HG03064 (cell line): ENCODE results near the gene ZNF236.
A peak's percentile ranks its signal among the peaks of the same experiment; 100 is the strongest.

Source experiments
- ATAC-seq: cut with Tn5 transposase; IDR thresholded peaks from one replicate; pipeline ENCODE4 v1.9.1; 2021; ENCODE audit warnings: low read depth; ENCODE audit not compliant: unreplicated experiment

Gene ZNF236

DNA sequence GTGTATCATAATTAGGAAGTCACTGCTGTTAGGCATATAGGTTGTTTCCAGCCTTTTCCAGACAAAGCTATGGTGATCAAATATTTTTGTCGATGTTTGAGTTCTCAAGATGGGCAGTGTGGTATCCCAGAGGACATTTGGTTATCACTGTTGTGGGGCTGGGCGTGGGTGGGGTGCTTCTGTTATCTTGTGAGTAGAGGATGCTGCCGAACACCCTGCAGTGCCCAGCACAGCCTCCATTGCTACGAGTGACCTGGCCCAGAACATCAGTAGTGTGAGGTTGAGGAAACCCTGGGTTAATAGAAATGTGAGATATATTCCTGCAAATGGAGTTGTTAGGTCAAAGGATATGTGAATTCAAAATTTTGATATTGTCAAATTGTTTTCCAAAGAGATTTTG, 33.2 kb downstream of the ZNF236 start:
- no peak for ATAC-seq

DNA sequence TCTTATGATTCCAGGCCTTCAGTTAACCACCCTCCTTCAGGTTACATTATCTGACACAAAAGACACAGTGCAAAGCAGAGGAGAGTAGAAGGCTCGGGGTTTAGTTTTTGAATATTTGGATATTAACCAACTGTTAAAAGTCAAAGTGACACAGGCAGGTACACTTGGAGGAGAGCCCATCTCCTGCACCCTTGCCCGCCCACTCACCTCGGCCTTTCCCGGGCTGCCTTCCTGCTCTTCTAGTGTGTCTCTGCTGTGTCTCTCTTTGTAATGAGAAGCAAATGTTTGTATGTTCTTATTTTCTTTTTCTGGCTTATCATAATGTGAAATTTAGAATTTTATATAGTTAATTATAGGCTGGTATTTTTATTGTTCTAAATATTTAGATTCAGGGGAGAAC, 35.1 kb downstream of the ZNF236 start:
- ATAC-seq, result no peak

DNA sequence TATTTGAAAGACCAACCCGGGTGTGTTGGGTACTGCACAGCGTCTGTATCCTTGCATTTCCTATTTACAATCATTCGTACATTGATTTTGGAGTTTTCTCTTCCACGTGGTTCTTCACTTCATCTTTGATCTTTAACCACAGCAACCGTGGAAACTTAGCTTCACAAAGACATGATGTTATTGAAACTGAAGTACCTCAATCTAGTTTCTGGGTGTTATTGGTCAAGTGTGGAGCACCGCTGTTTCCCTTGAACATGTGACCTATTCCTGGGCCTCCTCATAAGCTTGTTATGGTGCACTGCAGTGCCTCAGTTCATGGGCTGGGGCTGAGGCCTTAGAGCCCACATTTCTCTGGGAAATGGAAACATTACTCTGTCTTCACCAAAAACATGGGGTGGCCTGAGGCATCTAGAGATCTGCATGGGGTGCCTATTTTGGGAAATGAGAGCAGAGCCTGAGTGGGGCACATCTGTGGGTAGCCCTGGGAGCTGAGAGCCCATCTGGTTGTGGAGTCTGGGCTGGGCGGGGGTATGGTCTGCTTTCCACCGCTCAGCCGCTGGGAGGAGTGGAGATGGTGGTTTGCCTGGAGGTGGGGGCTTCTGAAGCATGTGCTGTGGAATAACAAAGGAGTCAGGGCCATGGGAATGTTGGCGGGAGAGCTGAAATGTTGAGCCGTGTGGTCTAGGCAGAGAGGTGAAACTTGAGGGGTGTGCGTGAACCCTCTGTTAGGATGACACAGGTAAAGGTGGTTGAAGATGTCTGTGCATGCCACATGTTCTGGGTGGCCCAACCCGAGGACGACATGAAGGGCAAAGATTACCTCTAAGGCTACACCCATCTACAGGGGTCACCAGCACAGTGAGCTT, 37.4 kb downstream of the ZNF236 start:
- ATAC-seq, result peak; percentile 73

DNA sequence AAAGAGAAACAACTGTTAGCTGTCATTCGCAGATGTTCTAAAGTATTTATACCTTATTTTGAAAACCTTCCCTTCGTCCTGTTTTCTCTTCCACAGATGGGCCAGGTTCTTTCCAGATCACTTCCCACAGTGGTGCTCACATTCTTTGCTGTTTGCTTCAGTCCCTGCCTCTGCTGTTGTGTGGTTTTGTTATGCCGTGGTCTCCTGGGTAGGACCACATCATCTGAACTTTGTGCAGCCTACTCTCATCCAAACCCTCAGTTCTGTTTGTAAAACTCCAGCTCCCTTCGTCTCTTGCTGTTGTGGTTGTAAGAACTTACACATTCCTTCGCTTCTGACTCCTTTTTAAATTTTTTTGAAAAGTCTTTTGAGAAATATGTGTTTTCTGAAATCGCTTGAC, 38.1 kb downstream of the ZNF236 start:
- ATAC-seq, result no peak

DNA sequence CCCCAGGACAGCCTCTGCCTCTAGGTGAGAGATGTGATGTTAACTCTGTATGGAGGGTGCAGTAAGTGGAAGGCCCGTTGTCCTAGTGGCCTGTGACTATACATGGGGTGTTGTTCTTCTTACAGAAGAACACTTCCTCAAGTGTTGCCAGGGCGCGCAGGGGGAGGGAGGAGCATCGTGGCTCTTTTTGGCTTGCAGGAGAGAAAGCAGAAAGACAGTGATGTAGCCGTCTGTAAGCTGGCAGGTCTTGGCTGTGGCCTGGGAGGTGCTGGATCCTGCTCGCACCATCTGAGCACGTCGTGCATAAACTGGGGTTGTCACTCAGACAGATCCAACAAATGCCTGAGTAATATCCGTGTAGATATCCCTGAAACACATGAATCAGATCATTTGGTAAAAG, 44.3 kb downstream of the ZNF236 start:
- no peak for ATAC-seq

DNA sequence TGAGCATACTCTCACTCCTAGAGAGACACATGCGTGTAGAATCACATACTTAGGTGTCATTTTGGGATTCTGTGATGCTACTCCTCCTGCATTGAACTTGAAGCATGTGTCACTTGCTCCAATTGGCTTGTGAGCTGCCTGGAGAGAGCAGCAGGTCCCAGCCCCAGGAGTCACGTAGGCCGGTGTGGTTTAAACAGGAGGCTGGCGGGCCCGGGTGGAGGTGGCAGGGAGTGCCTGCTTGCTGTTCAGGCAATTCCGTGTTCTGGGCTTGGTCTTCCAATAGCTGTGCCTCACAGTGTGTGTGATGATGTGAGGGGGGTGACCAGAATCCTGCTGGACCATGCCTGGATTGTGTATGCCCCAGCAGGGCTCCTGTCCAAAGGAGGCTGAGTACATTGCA, 51.0 kb downstream of the ZNF236 start:
- ATAC-seq, result no peak

DNA sequence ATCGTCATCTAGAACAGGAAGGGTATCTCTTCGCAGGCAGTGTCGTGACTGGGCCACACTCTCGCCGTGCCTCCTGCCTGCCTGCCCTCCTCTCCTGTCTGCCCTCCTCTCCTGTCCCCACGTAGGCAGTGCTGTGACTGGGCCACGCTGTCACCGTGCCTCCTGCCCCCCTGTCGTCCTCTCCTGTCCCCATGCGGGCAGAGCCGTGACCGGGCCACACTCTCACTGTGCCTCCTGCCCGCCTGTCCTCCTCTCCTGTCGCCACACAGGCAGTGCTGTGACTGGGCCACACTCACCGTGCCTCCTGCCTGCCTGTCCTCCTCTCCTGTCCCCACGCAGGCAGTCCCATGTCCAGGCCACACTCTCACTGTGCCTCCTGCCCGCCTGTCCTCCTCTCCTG, 51.4 kb downstream of the ZNF236 start:
- ATAC-seq, result no peak

DNA sequence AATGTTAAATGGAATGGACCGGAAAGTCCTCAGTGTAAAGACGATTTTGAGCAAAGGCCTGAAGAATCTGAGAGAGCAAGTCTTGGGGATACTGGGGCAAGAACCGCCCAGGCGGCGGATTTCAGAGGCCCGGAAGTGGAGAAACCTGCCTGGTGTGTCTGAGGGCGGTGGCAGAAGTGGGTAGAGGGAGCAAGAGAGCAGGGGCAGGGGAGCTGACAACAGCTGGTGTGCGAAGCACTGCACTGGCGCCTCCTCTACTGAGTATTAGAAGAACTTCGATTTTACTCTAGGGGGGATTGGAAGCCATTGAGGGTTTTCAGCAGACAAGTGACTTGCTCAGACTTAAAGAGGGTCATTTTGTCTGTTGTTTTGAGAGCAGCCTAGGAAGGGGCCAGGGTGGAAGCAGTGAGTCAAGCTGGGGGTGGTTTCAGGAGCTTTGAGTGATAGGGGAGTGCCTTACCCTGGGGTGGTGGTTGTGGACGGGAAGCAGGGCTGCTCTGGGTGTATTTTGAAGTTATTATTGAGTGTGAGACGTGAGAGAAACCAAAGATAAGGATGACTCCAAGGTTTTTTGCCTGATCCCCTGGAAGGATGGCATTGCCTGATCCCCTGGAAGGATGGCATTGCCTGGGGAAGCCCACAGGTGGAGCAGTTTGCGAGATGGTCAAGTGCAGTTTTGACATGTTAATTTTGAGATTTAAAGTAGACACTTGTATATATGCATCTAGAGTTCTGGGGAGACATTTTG, 52.5 kb downstream of the ZNF236 start:
- ATAC-seq, result no peak

DNA sequence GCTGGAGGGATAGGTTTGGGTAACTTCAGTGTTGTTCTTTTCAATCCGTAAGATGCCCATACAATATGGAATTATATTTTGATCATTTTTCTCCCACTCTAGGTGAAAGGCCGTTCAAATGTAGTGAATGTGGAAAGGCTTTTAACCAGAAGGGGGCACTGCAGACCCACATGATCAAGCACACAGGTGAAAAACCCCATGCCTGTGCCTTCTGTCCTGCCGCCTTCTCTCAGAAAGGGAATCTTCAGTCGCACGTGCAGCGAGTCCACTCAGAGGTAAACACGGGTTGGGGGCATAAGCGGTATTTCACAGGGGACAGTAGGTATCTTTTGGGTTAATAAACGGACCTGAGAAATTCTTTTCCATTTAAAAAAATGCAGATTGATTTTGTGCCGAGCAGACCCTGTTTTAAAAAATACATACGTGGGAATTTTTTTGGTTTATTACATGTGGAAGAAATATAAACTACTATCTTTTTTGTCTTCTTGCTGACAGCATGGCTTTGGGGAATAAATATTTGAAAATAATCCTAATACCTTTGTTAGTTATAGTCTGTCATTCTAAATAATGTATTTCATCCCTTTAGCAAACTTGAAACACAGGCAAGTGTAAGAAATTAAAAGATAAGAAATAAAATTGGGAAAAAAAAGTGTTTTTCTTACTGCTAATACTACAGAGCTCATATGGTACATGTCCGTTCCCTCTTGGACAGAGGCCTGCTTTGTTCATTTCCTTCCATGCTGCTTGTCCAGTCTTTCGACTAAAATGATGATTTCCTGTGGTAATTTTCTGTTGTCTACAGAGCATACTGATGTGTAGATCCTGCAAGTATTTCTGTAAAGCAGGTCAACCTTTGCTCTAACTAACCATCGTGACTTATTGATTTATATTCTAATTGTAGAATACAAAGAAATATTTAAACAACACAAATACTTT, 53.3 kb downstream of the ZNF236 start:
- no peak for ATAC-seq

DNA sequence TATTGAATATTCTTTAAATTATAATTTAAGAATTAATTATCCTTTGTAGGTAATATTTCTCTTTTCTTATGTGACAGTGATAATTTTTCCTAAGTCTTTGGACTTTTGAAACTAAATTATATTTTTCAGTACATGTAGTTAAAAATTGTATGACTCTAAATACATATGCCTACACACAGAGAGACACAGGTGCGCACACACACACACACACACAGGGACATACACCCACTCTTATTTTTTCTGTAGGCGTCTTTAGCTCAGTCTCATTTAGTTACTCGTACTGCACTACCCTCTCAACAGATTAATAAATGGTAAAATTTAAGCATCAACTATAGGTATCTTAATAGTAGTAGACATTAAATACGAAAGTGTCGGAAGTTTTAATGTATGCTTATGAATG, 56.1 kb downstream of the ZNF236 start:
- no peak for ATAC-seq

DNA sequence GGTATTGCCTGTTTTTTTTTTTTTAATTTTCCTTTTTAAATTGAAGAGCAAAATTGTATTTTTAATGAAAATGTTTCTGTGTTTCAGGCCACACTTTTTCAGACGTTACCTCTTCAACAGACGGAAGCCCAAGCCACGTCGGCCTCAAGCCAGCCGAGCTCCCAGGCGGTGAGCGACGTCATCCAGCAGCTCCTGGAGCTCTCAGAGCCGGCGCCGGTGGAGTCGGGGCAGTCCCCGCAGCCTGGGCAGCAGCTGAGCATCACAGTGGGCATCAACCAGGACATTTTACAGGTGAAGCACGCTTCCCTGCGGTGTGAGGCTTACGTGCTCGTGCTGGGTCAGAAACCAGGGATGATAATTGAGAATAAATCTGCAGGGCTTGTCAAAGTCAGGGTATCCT, 57.7 kb downstream of the ZNF236 start:
- ATAC-seq, result no peak

DNA sequence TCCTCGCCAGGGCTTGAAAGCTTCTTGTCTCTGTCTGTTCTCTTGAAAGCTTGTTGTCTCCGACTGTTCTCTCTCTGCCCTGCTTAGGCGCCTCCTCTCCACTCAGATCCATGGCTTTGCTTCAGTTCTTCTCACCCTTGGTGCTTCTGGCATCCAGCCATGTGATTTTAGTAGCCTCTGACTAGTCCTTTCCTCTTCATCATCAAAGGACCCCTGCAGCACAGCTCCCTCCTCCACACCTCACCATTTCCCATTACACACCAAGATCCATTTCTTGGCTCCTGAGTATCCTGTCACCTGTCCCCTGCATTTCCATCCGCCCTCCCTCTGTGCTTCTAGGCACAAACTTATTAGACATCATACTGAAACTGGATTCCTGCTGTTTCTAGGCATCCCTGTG, 59.4 kb downstream of the ZNF236 start:
- no peak for ATAC-seq

DNA sequence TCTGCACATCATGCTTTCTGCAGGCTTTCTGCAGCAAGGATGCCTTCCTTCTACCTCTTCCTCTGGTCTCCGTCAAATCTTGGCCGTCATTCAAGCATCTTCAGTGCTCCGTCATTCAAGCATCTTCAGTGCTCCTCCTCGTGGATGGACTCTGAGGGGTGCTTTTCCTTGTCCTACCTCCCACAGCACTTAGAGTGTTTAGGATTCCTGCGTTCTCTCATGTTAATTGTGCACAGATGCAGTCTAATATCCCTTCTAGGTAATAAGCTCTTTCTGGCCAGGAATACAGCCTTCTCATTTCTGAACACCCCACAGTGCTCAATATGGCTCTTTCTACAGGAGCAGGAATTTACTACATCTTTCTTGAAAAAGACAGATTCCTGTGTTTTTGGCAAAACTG, 59.8 kb downstream of the ZNF236 start:
- no peak for ATAC-seq

DNA sequence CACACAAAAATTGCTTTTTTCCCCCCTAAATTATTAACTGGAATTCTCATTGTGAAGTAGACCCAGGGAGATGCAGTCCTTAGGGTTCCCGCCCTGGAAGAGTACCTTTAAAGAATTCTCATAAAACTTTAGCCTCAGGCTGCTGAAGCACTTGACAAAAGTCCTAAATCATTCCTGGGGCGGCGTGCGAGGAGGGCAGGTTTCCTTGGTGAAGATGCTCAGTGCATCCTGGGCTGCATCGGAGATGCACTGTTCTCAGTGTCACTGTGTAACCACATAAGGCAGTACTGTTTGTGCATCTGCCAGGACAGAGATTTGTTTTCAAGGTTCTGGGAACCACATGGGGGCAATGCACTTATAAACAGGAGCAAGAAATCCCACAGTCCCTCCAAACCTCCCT, 62.6 kb downstream of the ZNF236 start:
- no peak for ATAC-seq

DNA sequence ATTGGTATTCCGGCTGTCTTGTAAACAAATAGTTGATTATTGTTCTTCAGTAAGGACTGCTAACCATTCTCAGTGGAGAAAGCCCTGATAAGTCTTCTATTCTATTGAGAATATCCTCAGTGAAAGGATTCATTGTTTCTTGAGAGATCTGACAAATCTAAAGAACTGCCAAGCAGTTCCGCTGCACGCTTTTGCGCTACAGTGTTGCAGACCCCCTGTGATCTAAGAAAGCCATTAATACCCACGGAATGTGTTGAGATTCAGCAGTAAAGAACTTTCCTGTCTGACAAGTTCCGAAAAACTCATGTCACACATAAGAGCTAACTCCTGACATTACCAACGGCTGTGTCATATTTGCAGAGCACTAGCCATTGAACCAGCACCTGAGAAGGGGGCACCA, 63.8 kb downstream of the ZNF236 start:
- no peak for ATAC-seq

DNA sequence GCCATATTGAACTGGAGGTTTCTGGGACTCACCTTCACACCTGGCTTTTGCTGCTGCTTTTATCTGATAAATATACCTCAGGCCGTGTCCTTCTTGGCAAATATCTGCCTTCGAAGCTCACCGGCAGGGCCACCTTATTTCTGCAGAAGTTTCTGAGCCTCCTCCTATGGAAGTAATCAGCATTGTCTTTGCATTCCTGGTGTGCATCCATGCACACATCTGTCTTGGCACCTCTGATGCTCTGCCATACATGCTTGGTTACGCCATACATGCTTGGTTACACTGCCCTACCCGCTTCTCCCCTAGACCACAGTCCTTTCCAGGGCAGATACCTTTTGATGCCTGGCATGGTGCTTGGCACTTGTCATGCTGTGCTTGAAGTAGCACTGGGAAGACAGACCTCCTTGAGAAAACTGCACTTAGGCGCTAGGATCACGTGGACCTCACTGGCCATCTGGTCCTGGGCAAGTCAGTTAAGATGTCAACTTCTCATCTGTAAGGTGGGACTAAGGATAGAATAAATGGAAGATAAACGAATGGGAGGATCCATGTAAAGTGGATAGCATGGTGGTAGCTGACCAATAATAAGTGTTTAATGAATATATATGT, 66.8 kb downstream of the ZNF236 start:
- ATAC-seq, result no peak

DNA sequence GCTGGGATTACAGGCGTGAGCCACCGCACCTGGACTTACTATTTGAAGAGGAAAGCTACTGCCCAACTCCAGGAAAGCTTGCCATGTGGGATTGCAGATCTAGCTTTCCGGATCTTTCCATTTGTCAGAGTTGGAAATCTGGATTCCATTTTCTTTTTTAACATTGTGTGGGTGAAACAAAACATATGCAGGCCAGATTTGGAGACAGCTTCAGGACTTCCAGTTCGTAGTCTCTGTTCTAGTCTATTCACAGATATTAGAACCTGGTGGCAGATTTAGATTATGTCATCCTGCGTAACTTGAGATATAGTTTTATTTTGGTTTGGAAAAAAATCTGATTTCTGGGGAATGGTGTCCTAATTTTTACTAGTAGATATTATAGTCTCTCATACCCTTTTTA, 70.5 kb downstream of the ZNF236 start:
- ATAC-seq, result no peak

DNA sequence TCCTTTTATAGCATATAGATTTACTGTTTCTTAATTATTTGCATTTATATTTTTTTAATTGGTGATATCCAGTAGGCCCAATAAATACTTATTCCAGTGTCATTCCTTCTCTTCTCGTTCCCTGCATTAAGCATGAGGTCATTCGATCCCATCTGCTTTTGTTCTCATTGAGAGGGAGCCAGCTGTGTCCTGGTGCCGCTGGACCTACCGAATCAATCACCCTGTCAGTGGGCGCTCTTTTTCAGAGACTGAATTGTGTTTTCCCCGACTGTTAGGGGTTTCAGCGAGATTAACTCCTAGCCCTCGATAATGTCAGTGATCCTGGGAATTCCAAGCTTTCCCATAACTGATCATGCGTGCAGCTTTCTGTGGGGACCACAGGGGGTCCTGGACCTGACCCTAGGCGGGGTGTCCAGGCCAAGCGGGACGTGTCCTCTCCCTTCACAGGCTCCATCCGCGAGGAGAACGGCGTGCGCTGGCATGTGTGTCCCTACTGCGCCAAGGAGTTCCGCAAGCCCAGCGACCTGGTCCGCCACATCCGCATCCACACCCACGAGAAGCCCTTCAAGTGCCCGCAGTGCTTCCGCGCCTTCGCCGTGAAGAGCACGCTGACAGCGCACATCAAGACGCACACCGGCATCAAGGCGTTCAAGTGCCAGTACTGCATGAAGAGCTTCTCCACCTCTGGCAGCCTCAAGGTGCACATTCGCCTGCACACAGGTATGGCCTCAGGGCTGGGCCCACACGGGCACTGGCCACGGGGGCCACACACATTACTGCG, 72.4 kb downstream of the ZNF236 start:
- ATAC-seq, result no peak

DNA sequence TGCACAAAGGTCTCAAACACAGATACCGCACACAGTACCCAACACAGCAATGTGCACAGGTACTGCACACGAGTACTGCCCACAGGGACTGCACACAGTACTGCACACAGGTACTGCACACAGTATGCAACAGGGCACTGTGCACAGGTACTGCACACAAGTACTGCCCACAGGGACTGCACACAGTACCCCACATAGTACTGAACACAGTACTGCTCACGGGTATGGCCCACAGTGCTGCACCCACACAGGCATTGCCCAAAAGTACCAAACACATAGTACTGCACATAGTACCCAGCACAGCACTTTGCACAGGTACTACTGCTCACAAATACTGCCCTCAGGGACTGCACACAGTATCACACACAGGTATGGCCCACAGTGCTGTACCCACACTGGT, 73.1 kb downstream of the ZNF236 start:
- ATAC-seq, result no peak

DNA sequence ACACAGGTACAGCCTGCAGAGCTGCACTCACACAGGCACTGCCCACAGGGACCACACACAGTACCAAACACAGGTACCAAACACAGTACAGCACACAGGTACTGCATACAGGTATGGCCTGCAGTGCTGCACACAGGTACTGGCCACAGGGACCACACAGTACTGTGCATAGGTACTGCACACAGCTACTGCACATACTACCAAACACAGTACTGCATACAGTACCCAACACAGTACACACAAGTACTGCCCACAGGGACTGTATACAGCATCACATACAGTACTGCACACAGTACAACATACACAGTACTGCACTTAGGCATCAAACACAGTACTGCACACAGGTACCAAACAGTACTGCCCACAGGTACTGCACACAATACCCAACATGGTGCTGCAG, 74.3 kb downstream of the ZNF236 start:
- no peak for ATAC-seq
